Activated CD4-positive, CD25-positive, alpha-beta regulatory T cell (primary cell): ENCODE measurements around the gene ADARB2.

Experiments
- DNase-seq, 4 experiments: peaks; one replicate each; lab custom pipeline; 2025; lab: John Stamatoyannopoulos, UW

Gene ADARB2

DNA sequence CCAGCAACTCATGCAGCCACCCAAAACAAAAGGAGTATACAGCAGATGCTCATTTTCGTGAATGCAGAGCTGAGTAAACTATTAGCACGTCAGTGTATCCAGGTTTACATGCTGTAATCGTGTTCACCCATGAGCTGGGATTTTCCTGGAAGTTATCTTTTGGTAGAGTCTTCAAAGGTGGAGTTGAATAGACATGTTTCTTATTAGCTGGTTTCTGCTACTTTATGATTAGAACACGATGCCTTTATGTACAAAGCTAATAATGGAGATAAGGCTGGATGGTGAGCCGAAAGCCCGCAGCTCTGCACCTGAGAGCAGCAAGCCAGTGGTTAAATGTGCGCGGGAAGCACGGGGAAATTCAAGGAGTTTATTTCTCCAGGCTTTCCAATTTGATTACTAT, 123.8 kb downstream of the ADARB2 start:
- no peak for DNase-seq

GRCh38 chr10:1612908-1613307, 124.4 kb downstream of the ADARB2 start:
- DNase-seq = no peak

DNA sequence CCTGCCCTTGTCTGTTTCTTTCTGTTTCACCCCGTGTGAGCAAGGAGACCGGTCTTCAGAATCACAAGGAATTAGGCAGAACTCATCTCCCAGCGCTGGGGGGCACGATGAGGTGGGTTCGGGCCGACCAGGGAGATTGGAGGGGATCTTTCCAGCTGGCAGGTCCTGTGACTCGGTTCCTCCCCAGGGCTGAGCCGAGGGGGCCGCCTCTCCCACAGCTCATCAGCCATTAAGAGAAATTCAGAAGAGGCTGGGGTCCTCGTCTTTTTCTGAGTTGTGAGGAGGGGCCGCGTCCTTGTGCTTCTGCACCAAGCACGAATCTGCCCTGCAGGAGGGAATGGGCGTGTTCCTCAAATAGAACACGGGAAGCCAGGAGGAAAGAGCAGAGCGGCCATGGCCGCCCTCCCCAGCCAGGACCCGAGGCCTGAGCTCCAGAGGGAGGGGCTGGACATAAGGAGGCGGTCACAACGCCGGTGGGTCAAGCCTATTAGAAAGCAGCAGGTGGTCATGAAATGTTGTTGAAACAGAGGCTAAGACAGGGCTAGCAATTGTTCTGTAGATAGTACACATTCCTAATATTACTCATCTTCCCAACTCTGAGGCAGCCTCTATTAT, 125.3 kb downstream of the ADARB2 start:
- no peak for DNase-seq

GRCh38 chr10:1610986-1611770, 126.1 kb downstream of the ADARB2 start:
- no peak for DNase-seq

GRCh38 chr10:1609648-1609970, 127.7 kb downstream of the ADARB2 start:
- DNase-seq = no peak

- DNase-seq = no peak
These were observed 128.3 kb downstream of the ADARB2 start for GRCh38 chr10:1608851-1609647.

- no peak for DNase-seq
These were observed 128.9 kb downstream of the ADARB2 start for GRCh38 chr10:1608408-1608807.

- no peak for DNase-seq
These were observed 129.9 kb downstream of the ADARB2 start for GRCh38 chr10:1607466-1607865.

- DNase-seq = no peak
These were observed 131.1 kb downstream of the ADARB2 start for GRCh38 chr10:1605999-1606940.

DNA sequence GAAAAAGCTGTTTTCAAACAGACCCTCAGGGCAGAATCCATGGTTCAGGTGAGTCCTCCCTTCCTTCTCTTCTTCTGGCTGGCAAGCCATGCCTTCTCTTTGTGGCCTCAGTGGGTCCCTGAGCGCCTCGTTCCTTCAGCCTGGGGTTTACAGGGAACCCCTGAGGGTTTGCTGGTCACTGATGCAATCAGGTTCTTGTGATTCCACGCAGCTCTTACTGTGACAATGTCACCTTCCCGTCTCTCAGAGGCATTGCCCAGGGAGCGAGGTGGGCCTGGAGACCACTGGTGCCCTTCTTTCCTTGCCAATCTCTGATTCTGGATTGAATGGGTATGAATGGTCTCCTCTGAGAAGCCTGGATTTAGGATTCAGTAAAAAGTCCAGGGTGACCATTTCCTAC, 132.2 kb downstream of the ADARB2 start:
- DNase-seq = no peak

DNA sequence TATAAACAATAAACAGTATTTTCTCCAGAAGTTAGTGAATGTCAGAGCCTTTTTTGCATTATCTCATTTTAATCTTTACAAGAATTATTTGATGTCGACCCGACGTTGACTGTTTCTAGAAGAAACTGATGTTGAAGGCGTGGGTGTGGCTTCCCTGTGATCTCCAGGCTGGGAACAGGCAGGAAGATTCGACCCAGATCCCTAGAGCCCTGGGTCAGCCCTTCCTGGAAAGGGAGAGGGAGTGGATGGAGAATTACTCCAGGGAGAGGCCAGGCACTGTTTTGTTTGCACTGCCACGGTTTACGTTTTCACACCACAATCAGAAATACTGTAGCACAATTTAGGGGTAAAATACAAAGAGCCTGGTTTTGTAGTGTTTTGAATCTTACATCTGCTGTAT, 133.1 kb downstream of the ADARB2 start:
- no peak for DNase-seq

DNA sequence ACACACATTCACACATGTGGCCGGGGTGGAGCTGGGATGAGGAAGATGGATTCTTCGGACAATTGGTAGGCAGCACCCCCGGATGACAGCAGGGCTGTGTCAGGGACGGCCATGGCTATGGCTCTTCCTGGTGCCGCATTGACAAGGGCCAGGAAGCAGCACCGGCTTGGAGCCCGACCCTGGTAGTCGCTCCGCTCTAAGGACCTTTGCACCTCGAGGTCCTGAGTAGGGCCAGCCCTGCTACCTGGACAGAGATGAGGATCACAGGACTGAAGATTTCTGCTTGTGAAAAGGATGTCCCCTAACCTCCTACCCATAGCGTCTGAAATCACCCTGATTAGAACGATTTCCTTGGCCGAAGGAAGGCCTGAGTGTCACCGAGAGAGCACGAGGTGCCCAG, 134.1 kb downstream of the ADARB2 start:
- no peak for DNase-seq

DNA sequence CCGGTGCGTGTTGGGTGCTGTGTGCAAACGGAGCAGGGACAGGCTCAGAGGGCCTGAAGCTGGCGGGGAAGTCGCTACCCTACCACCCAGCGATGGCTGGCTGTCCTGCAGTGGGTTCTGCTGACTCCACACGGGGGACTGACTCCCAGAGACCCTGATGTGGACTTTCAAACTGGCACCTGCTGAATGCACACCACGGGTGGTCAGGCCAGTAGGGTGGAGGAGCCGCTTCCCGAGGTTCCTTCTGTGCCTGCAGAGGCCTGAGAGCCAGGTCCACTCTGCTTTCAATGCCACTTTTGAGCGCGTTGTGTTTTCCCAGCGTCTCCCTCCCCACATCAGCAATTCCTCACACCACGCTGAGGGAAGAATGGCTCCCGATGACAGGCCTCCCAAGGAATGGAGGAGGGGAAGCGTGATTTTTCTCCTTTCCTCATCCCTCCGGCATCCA, 135.3 kb downstream of the ADARB2 start:
- DNase-seq = no peak

- DNase-seq = no peak
These were observed 135.9 kb downstream of the ADARB2 start for GRCh38 chr10:1601406-1601805.

DNA sequence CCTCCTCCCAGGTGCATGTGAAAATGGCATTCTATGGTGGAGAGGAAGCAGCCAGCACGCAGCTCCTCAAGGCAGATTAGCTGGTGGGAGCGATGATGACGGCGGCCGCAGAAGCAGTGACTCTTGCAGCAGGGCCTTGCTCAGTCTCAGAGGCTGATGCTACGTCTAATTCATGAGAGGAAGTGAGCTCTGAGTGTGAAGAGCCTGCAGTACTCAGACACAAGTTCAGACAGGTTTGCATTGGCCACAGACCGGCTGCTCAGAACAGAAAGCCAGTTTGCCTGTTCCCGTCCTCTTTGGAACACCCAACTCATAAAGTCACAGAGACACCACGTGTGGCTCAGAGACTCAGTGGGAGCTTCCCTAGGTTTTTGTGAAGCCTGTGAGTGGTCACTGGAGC, 136.5 kb downstream of the ADARB2 start:
- DNase-seq = no peak

DNA sequence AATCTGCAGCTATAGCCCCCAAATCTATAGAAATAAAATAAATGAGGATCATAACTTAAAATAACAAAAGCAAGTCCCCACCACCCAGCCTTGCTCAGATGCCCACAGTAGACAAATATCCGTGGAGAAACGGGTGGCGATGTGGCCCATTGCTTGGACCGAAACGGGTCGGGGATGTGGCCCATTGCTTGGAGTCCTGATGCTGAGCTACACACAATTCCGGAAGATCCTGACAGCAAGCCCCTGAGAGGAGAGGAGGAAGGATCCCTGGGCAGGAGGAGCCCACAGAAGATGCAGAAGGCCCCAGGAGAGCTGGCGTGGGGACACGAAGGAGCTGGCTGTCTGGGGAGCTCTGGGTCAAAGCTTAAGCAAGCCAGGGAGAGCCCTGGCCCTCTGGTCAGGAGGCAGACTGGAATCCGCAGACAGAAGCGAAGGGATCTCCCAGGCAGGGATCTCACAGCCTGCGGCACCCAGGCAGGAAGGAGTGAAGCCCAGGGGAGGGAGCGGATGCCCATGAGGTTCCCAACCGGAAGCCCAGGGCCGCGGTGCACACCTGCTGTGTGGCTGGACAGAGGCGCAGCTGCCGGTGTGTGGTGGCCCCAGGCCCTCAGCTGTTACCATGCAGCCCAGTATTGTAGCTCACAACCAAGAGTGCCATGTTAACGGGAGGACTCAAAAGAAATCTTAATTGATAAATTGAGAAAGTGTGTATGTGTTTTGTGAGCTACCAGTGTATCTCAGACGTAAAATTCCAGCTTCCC, 138.8 kb downstream of the ADARB2 start:
- no peak for DNase-seq

GRCh38 chr10:1597370-1598146, 139.8 kb downstream of the ADARB2 start:
- DNase-seq = no peak

DNA sequence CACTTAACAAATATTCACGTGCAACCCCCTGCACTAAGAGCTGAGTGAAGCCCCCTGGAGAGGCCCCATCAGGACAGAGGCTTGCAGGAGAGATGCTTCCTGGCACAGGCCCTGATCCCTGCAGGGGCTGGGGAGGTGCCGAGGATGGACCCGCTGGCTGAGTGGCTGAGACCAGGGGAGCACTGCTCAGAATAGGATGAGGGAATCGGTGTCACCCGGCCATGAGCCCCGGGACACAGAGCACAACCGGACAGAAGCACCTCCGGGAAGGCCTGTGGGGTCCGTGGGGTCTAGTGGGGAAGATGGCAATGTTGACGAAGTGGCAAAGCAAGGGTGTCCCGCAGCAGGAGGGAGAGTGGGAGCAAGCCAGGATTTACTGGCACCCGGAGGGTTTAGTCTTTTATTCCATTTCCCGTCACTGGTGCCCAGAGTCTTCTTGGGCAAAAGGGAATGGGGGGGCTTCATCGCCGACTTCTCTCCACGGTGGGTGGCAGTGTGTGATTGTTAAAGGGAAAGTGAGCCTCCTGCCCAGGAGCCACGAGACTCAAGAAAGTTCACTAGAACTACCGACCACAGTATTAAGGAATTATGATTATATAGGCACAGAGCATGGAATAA, 140.7 kb downstream of the ADARB2 start:
- no peak for DNase-seq

- DNase-seq = no peak
These were observed 141.6 kb downstream of the ADARB2 start for GRCh38 chr10:1595726-1596125.

DNA sequence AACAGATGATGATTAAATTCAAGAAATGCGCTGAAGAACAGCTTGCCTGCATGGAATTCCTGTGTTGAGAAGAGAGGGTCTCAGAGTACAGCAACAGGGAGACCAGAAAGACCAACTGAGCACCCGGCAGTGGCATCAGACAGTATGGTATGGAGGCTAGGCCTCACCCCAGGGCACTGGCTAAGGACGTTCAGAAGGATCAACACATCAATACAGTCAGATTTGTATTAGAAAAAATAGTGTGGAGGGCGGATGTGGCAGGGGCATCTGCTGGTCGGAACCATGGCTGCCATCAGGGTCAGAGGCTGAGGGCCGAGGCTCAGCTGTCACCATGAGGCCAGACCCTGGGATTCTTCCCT, 142.1 kb downstream of the ADARB2 start:
- DNase-seq = no peak
